GM23338 (cell line): ENCODE measurements around the gene DIAPH3. TPM values are rescaled to one million over a fixed set of nuclear protein-coding genes. Genes with fewer than 3 reads are reported as not detected.
A peak's percentile ranks its signal among the peaks of the same experiment; 100 is the strongest.

Source experiments
- ATAC-seq: fragments of 200-7000 bp; cut with Tn5 transposase; 3 replicates; pipeline ENCODE4 v1.9.1; 2020
- DNase-seq: peaks from one replicate; pipeline ENCODE4 v3.0.0-alpha.2; 2015; ENCODE audit warnings: low spot score
- H2AFZ ChIP-seq: fragments of 200-600 bp; sonication (generic); 2 replicates; pipeline ENCODE4 v1.8.0; 2016; ENCODE audit warnings: antibody characterized with exemption, mild to moderate bottlenecking, moderate library complexity
- H3F3A ChIP-seq: fragments of 200-600 bp; sonication (generic); replicated peaks from 2 replicates; pipeline ENCODE4 v1.8.0; 2017; ENCODE audit warnings: antibody characterized with exemption, mixed run types, low read depth
- H3K27ac ChIP-seq: fragments of 200-600 bp; sonication (generic); 2 replicates; pipeline ENCODE4 v1.6.1; 2016; ENCODE audit warnings: low read depth
- H3K27me3 ChIP-seq: fragments of 200-600 bp; sonication (generic); 2 replicates; pipeline ENCODE4 v1.8.0; 2016; ENCODE audit warnings: mild to moderate bottlenecking, mixed run types, moderate library complexity; ENCODE audit not compliant: insufficient read depth
- H3K36me3 ChIP-seq: fragments of 200-600 bp; sonication (generic); 2 replicates; pipeline ENCODE4 v1.8.0; 2016; ENCODE audit warnings: mild to moderate bottlenecking; ENCODE audit not compliant: insufficient read depth
- H3K4me1 ChIP-seq: fragments of 200-600 bp; sonication (generic); 2 replicates; pipeline ENCODE4 v1.8.0; 2016; ENCODE audit warnings: mild to moderate bottlenecking, moderate library complexity; ENCODE audit not compliant: insufficient read depth
- H3K4me2 ChIP-seq: fragments of 200-600 bp; sonication (generic); 2 replicates; pipeline ENCODE4 v1.7.1; 2017; ENCODE audit warnings: mixed run types
- H3K4me3 ChIP-seq: fragments of 200-600 bp; sonication (generic); 2 replicates; pipeline ENCODE4 v1.6.1; 2016; ENCODE audit warnings: mixed run types
- H3K79me2 ChIP-seq: fragments of 200-600 bp; sonication (generic); replicated peaks from 2 replicates; pipeline ENCODE4 v1.8.0; 2017; ENCODE audit warnings: mild to moderate bottlenecking; ENCODE audit not compliant: insufficient read depth
- H3K9me2 ChIP-seq: fragments of 200-600 bp; sonication (generic); 2 replicates; pipeline ENCODE4 v1.8.0; 2017; ENCODE audit not compliant: insufficient read depth
- H4K20me1 ChIP-seq: fragments of 200-600 bp; sonication (generic); replicated peaks from 2 replicates; pipeline ENCODE4 v1.8.0; 2017; ENCODE audit warnings: mild to moderate bottlenecking; ENCODE audit not compliant: insufficient read depth
- H3K27ac Mint-ChIP-seq: 2 replicates; pipeline ENCODE4 v1.8.0; 2020; ENCODE audit warnings: inconsistent platforms, mild to moderate bottlenecking, moderate library complexity, mixed read lengths
- H3K27me3 Mint-ChIP-seq: 3 replicates; pipeline ENCODE4 v1.8.0; 2022; ENCODE audit warnings: low read depth, mild to moderate bottlenecking, moderate library complexity, mixed read lengths, inconsistent platforms; ENCODE audit not compliant: insufficient read depth, poor library complexity
- H3K36me3 Mint-ChIP-seq: 3 replicates; pipeline ENCODE4 v1.8.0; 2021; ENCODE audit warnings: low read depth, mild to moderate bottlenecking, inconsistent platforms, moderate library complexity, mixed read lengths
- H3K4me1 Mint-ChIP-seq: 3 replicates; pipeline ENCODE4 v1.8.0; 2020; ENCODE audit warnings: mild to moderate bottlenecking, inconsistent platforms, mixed read lengths
- H3K4me3 Mint-ChIP-seq: 3 replicates; pipeline ENCODE4 v1.8.0; 2021; ENCODE audit warnings: moderate library complexity, mild to moderate bottlenecking, inconsistent platforms, mixed read lengths
- H3K9me3 Mint-ChIP-seq: 3 replicates; pipeline ENCODE4 v1.8.0; 2020; ENCODE audit warnings: moderate library complexity, mild to moderate bottlenecking, inconsistent platforms, mixed read lengths
- CREB1 ChIP-seq: fragments of 250-450 bp; sonication (Bioruptor Pico); IDR thresholded peaks from 2 replicates; pipeline ENCODE4 v1.5.0; 2020; ENCODE audit warnings: low read depth, mild to moderate bottlenecking, moderate library complexity
- CTCF ChIP-seq, 2 experiments: fragments of 200-600 bp in 1 of 2; sonication (generic) in 1 of 2; conservative IDR thresholded peaks; 2 replicates each; pipeline versions ENCODE4 v1.5.1 to v1.6.1; 2016 to 2017; ENCODE audit warnings: antibody characterized with exemption in 2 of 2, low read depth in 2 of 2, mild to moderate bottlenecking in 2 of 2, moderate library complexity in 1 of 2
- EZH2 ChIP-seq: fragments of 200-600 bp; sonication (generic); IDR thresholded peaks from one replicate; pipeline ENCODE4 v1.8.0; 2017; ENCODE audit warnings: antibody characterized with exemption, mild to moderate bottlenecking, low read depth; ENCODE audit not compliant: unreplicated experiment
- EZH2phosphoT487 ChIP-seq: fragments of 200-600 bp; sonication (generic); IDR thresholded peaks from one replicate; pipeline ENCODE4 v1.8.1; 2018; ENCODE audit warnings: antibody characterized with exemption; ENCODE audit not compliant: unreplicated experiment
- JUNB ChIP-seq: IDR thresholded peaks from one replicate; pipeline ENCODE4 v1.6.1; 2016; ENCODE audit warnings: antibody characterized with exemption; ENCODE audit not compliant: unreplicated experiment
- NANOG ChIP-seq: IDR thresholded peaks from 2 replicates; pipeline ENCODE4 v1.6.1; 2016; ENCODE audit warnings: antibody characterized with exemption, borderline replicate concordance
- POLR2AphosphoS5 ChIP-seq: IDR thresholded peaks from 2 replicates; pipeline ENCODE4 v1.6.1; 2016; ENCODE audit warnings: antibody characterized with exemption, low read depth
- STAT1 ChIP-seq: IDR thresholded peaks from one replicate; pipeline ENCODE4 v1.6.1; 2016; ENCODE audit warnings: antibody characterized with exemption; ENCODE audit not compliant: unreplicated experiment
- ZNF114 ChIP-seq: fragments of 250-450 bp; sonication (Bioruptor Pico); IDR thresholded peaks from 2 replicates; pipeline ENCODE4 v1.5.0; 2020; ENCODE audit warnings: mild to moderate bottlenecking, moderate library complexity
- ZNF331 ChIP-seq: fragments of 250-450 bp; sonication (Bioruptor Pico); IDR thresholded peaks from 2 replicates; pipeline ENCODE4 v1.5.0; 2020; ENCODE audit warnings: low read depth, mild to moderate bottlenecking, moderate library complexity
- ZNF462 ChIP-seq: fragments of 250-450 bp; sonication (Bioruptor Pico); IDR thresholded peaks from 2 replicates; pipeline ENCODE4 v1.5.0; 2020; ENCODE audit warnings: mild to moderate bottlenecking, moderate library complexity
- polyA plus RNA-seq: library from polyadenylated mRNA; unstranded; fragments of >200 nt; fragmentation: Nextera tagmentation; extraction: Ambion mirVana; gene quantifications from 2 replicates; pipeline ENCODE4 v1.2.1, GENCODE V29; 2016
- total RNA-seq: library from RNA; depleted of rRNA; stranded (reverse); fragments of >200 nt; shearing (Covaris generic); gene quantifications from 2 replicates; pipeline ENCODE4 v1.2.3, GENCODE V29; 2014
- TF ChIP-seq, protein P1 (sequence below): IDR thresholded peaks from 2 replicates; pipeline ENCODE4 v1.6.1; 2016; ENCODE audit warnings: antibody characterized with exemption
- TF ChIP-seq, protein P2 (sequence below): IDR thresholded peaks from one replicate; pipeline ENCODE4 v1.6.1; 2018; ENCODE audit warnings: antibody characterized with exemption; ENCODE audit not compliant: unreplicated experiment

Gene DIAPH3
- total and polyA plus RNA-seq, 2 experiments from 2014 or later, result 23.4 to 30.2 TPM

GRCh38 chr13:59672445-59672844 is 491.3 kb downstream of the DIAPH3 start:
- DNase-seq (no peak), ATAC-seq (no peak)
- Histone ChIP-seq H3K4me2 (peak overlapping the region; percentile 21; the same call in 1 of the 2 replicates), H3K4me1 (peaks cover 33% of the 10 kb centered on the region), H2AFZ (no peak overlapping the region), H3K9me2 (no peaks in the 10 kb centered on the region; the same call in 1 of the 2 replicates), H3K79me2 (no peaks in the 10 kb centered on the region), H4K20me1 (no peaks in the 10 kb centered on the region), H3K27ac (peak overlapping the region; percentile 33; the same call in 1 of the 2 replicates), H3K36me3 (no peaks in the 10 kb centered on the region), H3F3A (no peaks in the 10 kb centered on the region), H3K27me3 (no peaks in the 10 kb centered on the region), H3K4me3 (no peak overlapping the region)
- Mint-ChIP-seq H3K9me3 (no peaks in the 10 kb centered on the region; the same call in 2 of the 3 replicates), H3K4me1 (peaks cover 30% of the 10 kb centered on the region), H3K36me3 (peaks cover 5% of the 10 kb centered on the region; the same call in 2 of the 3 replicates), H3K27ac (no peak overlapping the region), H3K4me3 (no peak overlapping the region), H3K27me3 (no peaks in the 10 kb centered on the region)
- TF ChIP-seq, protein P1, sequence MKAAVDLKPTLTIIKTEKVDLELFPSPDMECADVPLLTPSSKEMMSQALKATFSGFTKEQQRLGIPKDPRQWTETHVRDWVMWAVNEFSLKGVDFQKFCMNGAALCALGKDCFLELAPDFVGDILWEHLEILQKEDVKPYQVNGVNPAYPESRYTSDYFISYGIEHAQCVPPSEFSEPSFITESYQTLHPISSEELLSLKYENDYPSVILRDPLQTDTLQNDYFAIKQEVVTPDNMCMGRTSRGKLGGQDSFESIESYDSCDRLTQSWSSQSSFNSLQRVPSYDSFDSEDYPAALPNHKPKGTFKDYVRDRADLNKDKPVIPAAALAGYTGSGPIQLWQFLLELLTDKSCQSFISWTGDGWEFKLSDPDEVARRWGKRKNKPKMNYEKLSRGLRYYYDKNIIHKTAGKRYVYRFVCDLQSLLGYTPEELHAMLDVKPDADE, result no peak
- no peak for TF ChIP-seq STAT1
- no peak for TF ChIP-seq EZH2phosphoT487
- TF ChIP-seq ZNF462 (CRISPR knock-in tag), result no peak
- no peak for TF ChIP-seq ZNF331 (CRISPR knock-in tag)
- no peak for TF ChIP-seq CTCF (conservative IDR thresholded peaks at IDR 0.05; ENCODE audit: low read depth in 2 of 2)
- no peak for TF ChIP-seq JUNB
- TF ChIP-seq, protein P2, sequence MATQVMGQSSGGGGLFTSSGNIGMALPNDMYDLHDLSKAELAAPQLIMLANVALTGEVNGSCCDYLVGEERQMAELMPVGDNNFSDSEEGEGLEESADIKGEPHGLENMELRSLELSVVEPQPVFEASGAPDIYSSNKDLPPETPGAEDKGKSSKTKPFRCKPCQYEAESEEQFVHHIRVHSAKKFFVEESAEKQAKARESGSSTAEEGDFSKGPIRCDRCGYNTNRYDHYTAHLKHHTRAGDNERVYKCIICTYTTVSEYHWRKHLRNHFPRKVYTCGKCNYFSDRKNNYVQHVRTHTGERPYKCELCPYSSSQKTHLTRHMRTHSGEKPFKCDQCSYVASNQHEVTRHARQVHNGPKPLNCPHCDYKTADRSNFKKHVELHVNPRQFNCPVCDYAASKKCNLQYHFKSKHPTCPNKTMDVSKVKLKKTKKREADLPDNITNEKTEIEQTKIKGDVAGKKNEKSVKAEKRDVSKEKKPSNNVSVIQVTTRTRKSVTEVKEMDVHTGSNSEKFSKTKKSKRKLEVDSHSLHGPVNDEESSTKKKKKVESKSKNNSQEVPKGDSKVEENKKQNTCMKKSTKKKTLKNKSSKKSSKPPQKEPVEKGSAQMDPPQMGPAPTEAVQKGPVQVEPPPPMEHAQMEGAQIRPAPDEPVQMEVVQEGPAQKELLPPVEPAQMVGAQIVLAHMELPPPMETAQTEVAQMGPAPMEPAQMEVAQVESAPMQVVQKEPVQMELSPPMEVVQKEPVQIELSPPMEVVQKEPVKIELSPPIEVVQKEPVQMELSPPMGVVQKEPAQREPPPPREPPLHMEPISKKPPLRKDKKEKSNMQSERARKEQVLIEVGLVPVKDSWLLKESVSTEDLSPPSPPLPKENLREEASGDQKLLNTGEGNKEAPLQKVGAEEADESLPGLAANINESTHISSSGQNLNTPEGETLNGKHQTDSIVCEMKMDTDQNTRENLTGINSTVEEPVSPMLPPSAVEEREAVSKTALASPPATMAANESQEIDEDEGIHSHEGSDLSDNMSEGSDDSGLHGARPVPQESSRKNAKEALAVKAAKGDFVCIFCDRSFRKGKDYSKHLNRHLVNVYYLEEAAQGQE, result no peak
- no peak for TF ChIP-seq ZNF114
- TF ChIP-seq EZH2, result no peak
- no peak for TF ChIP-seq POLR2AphosphoS5
- TF ChIP-seq CREB1 (CRISPR knock-in tag), result no peak
- no peak for TF ChIP-seq NANOG
